Skeletal muscle cell (primary cell): ENCODE results near the gene VCAN.
"Not testable (repeated sequence)": the region's sequence is repeated elsewhere in the genome, so short reads cannot be mapped to it uniquely, and the experiment has no call there.

Experiments
- DNase-seq: peaks from one replicate; pipeline ENCODE4 v3.0.0-alpha.2; 2010; ENCODE audit warnings: low read depth
- H3K4me3 ChIP-seq: 2 replicates; pipeline ENCODE4 v1.5.1; 2011; ENCODE audit warnings: low read depth, mild to moderate bottlenecking, control low read depth, low read length, moderate library complexity

The VCAN gene

DNA sequence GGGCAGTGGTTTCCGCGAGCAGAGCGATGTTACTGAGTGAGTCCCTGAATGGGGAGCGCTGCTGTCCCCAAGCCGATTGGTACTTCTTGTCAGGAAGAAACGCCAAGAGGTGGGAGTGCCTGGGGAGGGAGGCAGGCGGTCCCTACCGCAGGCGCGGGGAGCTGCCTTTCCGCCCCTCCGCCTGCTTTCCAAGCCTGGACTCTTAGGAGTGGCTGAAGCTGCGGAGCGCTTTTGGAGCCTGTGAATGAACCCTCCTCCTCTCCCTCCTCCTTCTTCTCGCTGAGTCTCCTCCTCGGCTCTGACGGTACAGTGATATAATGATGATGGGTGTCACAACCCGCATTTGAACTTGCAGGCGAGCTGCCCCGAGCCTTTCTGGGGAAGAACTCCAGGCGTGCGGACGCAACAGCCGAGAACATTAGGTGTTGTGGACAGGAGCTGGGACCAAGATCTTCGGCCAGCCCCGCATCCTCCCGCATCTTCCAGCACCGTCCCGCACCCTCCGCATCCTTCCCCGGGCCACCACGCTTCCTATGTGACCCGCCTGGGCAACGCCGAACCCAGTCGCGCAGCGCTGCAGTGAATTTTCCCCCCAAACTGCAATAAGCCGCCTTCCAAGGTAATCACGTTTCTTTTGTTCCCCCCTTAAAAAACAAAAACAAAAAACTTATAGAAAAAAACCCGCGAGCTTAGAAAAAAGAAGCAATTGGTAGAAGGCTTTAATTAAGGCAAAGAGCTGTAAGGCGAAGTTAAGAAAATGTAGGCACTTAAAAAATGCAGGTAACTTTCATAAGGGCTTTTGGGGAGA, at the start of gene VCAN:
Gene VCAN (plus strand): TSS at position 340 of the 808 bp plus-strand sequence. CDS start 11,775 bp downstream, outside the sequence.
- DNase-seq: peak; percentile 76
- H3K4me3 ChIP-seq: peak within 1 kb of the TSS; percentile 73

DNA sequence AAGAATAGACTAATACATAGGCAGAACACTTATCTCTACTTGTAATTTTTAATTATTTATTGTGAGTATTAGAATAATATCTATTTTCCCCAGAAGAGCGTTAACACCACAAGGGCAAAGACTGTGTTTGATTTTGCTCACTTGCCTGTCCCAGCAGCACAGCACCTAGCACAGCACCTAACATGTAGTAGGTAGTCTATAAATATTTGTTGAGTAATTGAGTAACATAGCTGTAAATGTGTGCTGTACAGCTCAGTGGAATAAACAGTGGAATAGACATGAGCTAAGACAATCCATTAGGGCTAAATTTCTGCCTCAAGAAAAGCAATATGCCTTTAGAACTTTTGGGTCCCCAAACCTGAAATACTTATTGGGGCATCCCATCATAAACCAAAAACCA, 49.3 kb upstream of the VCAN start:
- DNase-seq: no peak
- H3K4me3 ChIP-seq: no peak overlapping the region

DNA sequence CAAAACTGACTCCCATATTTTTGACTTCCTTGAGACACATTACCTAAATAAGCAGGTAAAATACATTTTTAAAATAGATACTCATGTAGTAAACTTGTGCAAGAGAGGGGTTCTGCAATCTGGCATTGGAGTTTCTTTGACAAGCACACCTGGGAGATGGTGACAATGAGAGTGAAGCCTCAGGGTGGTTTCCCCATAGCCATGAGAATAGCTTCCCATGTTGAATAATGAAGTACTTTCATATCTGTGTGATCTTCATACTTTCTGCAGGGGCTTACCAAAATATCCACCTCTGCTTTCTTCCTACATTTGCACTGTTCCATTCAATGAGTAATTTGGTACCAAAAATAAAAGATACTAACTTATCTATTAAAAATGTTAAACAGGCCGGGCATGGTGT, 44.7 kb upstream of the VCAN start:
- DNase-seq: no peak

DNA sequence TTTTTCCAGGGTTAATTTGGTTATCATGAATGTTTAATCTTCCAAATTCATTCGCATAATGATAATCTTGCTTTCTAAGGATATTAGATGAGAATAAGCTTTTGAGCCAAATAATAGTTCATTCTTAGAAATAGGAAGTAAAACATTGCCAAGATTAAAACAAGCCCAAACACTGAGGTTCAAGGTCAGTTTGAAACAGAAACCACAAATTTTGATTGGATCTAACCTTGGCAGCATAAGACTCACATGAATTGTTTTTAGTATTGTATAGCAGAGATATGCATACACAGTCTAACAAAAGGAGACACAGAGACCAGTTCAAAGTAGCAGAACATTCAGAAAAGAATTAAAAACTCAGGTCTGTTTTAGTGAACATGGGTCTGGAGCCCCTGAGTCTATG, 43.4 kb upstream of the VCAN start:
- H3K4me3 ChIP-seq: no peak overlapping the region

More for the DNA sequence above, 44.7 kb upstream of the VCAN start:
- no peak overlapping the region for H3K4me3 ChIP-seq

DNA sequence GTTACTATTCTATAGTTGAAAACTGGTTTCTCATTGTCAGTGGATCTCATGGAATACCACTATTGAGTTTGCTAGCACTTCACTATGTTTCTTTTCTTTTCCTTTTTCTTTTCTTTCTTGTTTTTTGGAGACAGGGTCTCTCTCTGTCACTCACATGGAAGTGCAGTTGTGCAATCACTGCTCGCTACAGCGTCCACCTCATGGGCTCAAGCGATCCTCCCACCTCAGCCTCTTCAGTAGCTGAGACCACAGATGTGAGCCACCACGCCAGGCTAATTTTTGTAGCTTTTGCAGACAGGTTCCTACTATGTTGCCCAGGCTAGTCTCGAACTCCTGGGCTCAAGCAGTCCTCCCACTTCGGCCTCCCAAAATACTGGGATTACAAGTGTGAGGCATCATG, 42.7 kb upstream of the VCAN start:
- DNase-seq: no peak
- no peak overlapping the region for H3K4me3 ChIP-seq

More for the DNA sequence above, 43.4 kb upstream of the VCAN start:
- no peak for DNase-seq

DNA sequence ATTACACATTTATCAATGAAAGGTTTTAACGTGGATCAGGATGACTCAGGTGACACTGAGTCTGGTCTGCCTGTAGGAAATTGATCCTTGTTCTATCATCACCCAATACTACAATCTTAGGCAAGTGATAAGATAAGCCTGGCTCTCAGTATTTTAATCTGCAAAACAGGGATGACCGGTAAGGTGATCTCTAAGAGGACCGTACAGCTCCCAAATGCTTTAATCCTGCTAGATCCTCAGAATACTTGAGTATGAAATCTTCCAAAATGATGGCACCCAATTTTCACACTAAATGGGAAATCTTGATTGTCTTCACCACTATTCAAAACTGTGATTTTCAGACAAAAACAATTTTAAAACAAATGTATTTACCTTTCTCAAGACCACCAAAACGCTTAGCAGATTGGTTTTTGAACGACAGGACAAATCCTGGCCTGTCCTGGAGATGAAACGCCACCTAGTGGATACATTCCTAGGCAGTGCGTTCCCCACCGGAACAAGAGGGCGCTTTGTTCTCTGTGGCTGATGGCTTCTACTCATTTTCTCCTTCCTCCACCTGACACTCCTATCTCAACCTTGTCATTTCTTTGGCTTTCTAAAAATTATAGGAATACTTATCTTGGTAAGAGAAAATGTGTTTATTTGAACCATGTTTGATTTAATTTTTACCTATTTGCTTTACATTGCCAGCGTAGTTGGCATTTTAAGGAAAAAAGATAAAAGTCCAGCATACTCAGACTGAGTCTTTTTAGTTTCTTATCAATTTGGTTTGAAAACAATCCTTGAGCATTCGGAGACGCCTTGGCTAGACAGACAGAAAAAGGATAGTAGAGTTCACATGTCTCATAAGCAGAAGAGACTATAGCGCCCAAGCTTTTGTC, 41.2 kb upstream of the VCAN start:
- no peak overlapping the region for H3K4me3 ChIP-seq
- no peak for DNase-seq

DNA sequence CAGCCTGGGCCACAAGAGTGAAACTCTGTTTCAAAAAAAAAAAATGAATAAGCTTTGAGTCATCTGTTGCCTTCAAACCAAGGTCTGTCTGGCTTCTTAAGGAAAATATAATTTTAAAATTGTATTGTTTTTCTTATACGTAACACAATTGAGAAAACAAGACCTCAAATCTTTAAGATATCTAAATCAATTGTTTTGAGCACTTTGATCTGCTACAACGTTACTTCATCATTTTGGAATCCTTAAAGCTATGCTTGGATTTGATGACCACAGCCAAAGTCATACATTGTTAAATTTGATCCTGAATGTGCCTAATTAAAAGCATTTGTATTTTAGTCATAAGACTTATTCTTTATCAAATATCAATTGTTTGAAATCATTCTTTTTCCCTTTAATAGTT, 37.7 kb upstream of the VCAN start:
- DNase-seq: no peak
- H3K4me3 ChIP-seq: no peak overlapping the region

DNA sequence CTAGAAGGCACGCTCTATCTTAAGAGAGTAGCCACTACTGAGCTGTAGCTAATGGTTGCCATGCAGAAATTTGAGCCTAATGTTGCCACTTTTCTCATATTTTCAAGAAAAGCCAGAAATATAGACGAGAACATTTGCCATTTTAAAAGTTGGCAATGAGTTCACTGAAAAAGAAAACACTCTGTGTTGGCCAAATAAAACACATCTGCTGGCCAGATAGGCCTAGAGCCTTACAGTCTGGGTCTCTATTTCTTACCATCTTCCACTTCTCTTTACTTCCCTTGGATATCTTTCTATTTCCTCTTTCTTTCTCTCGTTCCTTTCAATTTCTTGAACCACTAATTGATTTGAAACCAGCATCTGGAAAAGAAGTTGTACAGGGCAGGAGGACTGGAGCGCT, 36.6 kb upstream of the VCAN start:
- no peak for DNase-seq
- H3K4me3 ChIP-seq: no peak overlapping the region

DNA sequence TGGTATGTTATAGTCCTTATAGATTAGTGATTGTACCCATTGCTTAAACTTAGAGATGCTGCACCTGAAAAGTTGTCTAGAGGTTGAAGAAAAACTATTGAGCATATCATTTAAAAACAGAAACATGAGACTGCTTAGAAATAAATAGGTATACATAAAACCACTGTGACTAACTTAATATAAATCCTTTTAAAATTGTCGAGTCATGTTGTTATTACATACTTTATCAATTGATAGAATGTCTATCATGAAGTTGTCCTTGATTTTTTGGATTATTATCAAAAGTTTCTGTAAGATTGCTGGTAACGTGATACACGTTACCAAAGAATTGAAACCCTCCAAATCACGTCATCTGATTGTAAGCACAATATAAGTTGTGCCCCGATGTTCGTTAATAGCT, 35.3 kb upstream of the VCAN start:
- no peak overlapping the region for H3K4me3 ChIP-seq
- DNase-seq: no peak

DNA sequence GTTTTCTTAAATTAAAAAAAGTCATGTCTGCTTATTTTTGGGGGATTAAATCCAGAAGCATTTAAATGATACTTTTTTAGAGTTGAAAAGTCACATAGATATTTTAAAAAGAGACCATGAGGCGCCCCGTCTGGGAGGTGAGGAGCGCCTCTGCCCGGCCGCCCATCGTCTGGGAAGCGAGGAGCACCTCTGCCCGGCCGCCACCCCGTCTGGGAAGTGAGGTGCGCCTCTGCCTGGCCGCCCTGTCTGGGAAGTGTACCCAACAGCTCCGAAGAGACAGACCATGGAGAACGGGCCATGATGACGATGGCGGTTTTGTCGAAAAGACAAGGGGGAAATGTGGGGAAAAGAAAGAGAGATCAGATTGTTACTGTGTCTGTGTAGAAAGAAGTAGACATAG, 33.8 kb upstream of the VCAN start:
- not testable (repeated sequence) for H3K4me3 ChIP-seq

DNA sequence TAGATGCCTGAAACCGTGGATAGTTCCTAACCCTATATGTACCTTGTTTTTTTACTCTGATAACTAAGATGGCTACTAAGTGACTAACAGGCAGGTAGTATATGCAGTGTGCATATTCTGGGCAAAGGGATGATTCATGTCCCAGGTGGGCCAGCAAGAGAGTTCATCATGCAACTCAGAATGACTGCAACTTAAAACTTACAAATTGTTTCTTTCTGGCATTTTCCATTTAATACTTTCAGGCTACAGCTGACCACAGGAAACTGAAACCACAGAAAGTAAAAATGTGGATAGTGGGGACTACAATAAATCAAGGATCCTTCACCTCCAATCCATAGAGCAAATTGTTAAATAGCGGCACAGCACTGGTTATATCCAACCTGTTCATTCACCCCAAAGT, 30.7 kb upstream of the VCAN start:
- no peak overlapping the region for H3K4me3 ChIP-seq
- DNase-seq: no peak

More for the DNA sequence above, 33.8 kb upstream of the VCAN start:
- DNase-seq: not testable (repeated sequence)

DNA sequence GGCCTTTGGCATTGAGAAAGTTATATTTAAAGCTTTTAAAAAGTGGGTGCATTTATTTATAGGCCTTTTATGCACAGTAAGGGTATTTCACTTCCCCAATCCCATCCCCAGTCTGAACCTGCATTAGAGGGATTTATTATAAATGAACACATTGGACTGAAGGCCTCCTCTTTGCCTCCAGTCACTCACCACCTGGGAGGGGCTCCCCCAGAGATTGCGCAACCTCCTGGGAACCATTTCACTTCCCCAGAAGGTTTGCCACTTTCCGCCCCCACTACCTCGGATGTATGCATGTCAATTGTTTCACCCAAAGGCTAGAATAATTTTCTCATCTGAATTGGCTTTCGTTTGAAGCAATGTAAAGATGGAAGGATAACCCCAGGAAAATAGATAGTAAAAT, 29.8 kb upstream of the VCAN start:
- H3K4me3 ChIP-seq: no peak overlapping the region
- DNase-seq: no peak

DNA sequence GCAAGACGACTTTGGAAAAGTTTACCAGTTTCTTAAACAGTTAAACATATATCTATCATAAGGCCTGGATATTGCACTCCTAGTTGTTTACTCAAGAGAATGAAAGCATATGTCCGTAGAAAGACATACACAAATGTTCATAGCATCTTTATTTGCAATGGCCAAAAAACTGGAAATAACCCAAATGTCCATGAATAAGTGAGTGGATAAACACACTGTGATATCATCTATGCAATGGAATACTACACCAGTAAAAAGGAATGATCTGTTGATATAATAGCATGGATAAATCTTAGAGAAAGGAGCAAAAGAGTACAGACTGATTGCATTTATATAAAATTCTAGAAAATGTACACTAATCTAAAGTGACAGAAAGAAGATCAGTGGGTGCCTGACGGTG, 28.0 kb upstream of the VCAN start:
- DNase-seq: no peak

DNA sequence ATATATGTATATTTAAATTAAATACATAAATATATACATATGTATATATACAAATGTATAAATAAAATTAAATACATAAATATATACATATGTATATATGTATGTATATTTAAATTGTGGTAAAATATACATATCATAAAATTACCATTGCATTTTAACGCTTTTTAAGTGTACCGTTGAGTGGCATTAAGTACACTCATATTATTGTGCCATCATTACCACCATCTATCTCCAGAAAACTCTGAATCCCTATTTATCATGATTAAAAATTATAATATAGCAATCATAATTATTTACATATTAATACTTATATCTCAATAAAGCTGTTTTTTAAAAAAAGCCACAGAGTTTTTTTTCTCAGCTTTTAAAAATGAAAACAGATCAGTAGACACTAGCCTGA, 27.1 kb upstream of the VCAN start:
- DNase-seq: no peak
- H3K4me3 ChIP-seq: no peak overlapping the region

More for the DNA sequence above, 28.0 kb upstream of the VCAN start:
- H3K4me3 ChIP-seq: no peak overlapping the region

DNA sequence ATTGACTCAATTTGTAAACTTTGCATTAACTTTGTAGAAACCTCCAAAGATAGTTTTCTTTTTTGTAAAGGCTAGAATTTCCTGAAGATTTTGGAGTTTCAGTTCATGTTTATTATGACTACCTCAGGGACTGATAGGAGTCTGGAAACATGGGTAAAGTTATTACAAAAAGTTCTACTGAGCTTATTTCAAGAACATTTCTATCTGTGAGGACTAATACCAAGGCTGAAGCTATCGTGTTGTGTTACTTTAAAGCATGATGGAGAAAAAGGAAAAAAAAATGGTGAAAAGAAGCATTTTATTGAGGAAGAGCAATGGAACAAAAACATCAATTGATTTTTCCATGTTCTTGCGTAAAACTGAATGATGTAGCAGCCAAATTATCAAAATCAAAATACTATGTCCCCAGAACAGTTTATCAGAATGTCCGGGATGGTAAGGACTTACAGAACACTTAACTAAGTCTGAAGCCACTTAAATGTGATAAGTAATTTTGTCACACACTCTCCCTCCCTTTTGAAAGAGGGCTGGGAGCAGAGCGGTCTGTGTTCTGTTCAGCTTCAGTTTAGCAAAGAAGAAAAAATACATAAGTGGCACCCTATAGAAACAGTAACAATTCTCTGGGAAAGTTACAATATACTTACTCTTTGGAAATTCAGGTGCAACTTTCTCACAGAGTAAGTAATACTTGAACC, 25.1 kb upstream of the VCAN start:
- no peak overlapping the region for H3K4me3 ChIP-seq
- DNase-seq: no peak

DNA sequence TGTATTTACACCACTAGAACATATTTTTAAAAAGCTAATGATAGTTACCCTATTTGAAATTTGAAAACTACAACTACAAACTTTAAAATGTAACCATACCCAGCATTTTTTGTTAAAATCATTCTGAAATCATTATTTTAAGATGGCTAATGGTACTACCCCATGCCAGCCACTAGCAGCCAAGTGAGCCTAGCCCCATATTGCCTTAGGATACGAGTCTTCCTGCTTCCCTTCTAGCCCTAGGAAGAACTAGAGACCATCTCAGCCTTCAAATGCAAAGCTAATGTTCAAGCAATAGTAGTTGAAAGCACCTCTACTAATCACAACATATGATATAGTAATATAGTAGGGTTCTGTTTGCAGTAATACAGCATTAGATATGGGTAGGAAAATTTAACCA, 24.0 kb upstream of the VCAN start:
- no peak for DNase-seq
- H3K4me3 ChIP-seq: no peak overlapping the region

DNA sequence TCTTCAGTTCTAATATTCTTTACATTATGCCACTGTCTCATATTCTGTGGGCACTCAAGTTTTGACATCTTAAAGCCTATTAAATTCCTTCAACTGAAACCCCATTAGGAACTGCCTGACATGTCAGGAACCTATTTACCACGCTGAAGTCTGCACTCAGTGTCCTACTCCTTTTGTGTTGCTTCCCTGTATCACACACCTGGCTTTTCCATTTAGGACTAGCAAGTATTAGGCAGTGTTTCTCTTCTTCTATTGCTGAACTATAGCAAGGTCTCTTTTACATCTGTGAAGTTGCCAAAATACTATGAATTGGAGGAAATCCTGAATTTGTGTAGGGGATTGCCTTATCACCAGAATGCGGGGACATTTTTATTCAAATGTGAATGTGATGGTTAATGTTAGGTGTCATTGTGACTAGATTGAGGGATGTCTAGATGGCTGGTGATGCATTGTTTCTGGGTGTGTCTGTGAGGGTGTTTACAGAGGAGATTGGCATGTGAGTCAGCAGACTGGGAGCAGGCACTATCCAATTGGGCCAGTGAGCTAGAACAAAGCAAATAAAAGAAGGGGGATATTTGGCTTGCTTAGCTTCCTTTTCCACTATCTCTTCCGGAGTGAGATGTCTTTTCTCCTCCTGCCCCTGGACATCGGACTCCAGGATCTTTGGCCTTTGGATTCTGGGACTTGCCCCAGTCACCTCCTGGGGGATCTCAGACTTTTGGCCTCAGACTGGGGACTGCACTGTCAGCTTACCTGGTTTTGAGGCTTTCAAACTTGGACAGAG, 21.2 kb upstream of the VCAN start:
- H3K4me3 ChIP-seq: no peak overlapping the region
- no peak for DNase-seq

DNA sequence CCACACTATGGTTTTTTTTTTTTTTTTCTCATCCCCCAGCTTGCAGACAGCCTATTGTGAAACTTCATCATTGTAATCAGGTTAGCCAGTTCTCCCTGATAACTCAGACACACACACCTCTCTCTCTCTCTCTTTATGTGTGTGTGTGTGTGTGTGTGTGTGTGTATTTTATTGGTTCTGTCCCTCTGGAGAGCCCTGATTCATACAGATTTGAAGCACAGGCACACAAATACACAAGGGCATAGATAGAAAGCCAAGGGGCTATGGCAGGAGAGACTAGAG, 20.6 kb upstream of the VCAN start:
- no peak for DNase-seq
- H3K4me3 ChIP-seq: no peak overlapping the region

DNA sequence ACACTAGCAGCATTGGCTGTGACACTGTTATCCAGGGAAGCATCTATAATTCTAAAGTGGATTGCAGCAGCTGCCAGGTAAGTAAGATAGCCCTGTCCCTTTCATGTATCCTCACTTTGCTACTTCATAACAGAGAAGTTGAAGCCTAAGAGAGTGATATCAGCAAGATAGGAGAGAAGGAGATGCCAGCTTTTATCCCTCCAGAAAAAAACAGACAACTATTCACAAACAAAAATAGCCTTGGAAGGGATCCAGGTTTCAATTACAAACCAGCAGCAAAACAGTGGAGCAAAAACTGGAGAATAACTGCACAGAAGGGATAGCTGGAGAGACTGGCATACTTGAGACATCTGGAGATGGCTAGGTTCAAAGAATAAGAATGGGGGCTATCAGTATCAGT, 19.6 kb upstream of the VCAN start:
- DNase-seq: no peak
- H3K4me3 ChIP-seq: no peak overlapping the region

DNA sequence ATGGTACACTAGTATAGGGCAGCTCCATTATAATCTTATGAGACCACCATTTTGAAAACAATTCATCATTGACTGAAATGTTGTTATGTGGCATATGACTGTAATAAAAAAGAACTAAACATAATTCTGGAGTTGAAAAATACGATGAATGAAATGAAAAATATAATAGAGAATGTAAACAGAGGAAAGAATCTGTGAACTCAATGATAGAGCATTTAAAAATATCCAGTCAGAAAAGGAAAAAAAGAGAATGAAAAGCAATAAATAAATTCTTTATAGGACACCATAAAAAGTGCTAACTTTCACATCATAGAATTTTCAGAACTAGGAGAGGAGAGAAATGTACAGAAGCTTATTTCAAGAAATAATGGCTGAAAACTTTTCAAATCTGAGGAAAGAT, 17.6 kb upstream of the VCAN start:
- H3K4me3 ChIP-seq: no peak overlapping the region
- no peak for DNase-seq
